Esophagus squamous epithelium (tissue), 5 donors: ENCODE data around the gene DLG5. TPM values are rescaled to one million over a fixed set of nuclear protein-coding genes. Genes with fewer than 3 reads are reported as not detected.

Experiments
- DNase-seq: peaks from one replicate; lab custom pipeline; 2025; lab: John Stamatoyannopoulos, UW
- H3K27ac ChIP-seq, 4 donors: fragments of 200-600 bp; sonication (generic); one replicate each; pipeline ENCODE4 v1.5.1; 2016 to 2019; ENCODE audit warnings: mild to moderate bottlenecking in 1 of 4
- H3K27me3 ChIP-seq, 4 donors: fragments of 200-600 bp; sonication (generic); 1 replicate in 3 of 4; 2 replicates in 1 of 4; pipeline versions ENCODE4 v1.5.1 to v1.6.0; 2017 to 2021; ENCODE audit warnings: antibody characterized with exemption in 1 of 4
- H3K36me3 ChIP-seq, 3 donors: fragments of 200-600 bp; sonication (generic); one replicate each; pipeline ENCODE4 v1.5.1; 2016 to 2019
- H3K4me1 ChIP-seq, 3 donors: fragments of 200-600 bp; sonication (generic); one replicate each; pipeline ENCODE4 v1.5.1; 2017 to 2019
- H3K4me3 ChIP-seq, 4 donors: fragments of 200-600 bp; sonication (generic); 1 replicate in 3 of 4; 2 replicates in 1 of 4; pipeline ENCODE4 v1.5.1; 2016 to 2019; ENCODE audit warnings: mild to moderate bottlenecking in 2 of 4, moderate library complexity in 1 of 4
- H3K9me3 ChIP-seq, 3 donors: fragments of 200-600 bp; sonication (generic); one replicate each; pipeline ENCODE4 v1.5.1; 2016 to 2019
- POLR2A ChIP-seq, 4 donors: fragments of 450-650 bp; IDR thresholded peaks; one replicate each; pipeline ENCODE4 v1.6.1; 2017; ENCODE audit warnings: antibody characterized with exemption in 4 of 4, mild to moderate bottlenecking in 4 of 4, moderate library complexity in 3 of 4
- WGBS, 2 donors: methylation state at CpG; one replicate each; pipeline ENCODE4 v1.1.5; 2018; 5-methylcytosine and 5-hydroxymethylcytosine counted together
- intact Hi-C: fragments of 100-400 bp; cut with DNase I; formaldehyde crosslinking; loops from one replicate; pipeline ENCODE4 v1.15.0; 2022
- total RNA-seq, 4 donors: library from RNA; depleted of rRNA; stranded (reverse); fragments of >200 nt; gene quantifications; one replicate each; pipeline ENCODE4 v1.1.0, GENCODE V29; 2016
- TF ChIP-seq, protein P1 (sequence below), 6 experiments: fragments of 450-650 bp in 4 of 6; fragments of 200-600 bp in 2 of 6; sonication (generic) in 2 of 6; IDR thresholded peaks; one replicate each; pipeline ENCODE4 v1.5.1; 2016 to 2019; ENCODE audit warnings: antibody characterized with exemption in 6 of 6, mild to moderate bottlenecking in 4 of 6, moderate library complexity in 4 of 6
- donor health status: DM: yes; HTN: yes; CAD: no.

The DLG5 gene
- total RNA-seq, 4 donors from 2014 or later: 34.1 to 50.9 (median 41.3) TPM

DNA sequence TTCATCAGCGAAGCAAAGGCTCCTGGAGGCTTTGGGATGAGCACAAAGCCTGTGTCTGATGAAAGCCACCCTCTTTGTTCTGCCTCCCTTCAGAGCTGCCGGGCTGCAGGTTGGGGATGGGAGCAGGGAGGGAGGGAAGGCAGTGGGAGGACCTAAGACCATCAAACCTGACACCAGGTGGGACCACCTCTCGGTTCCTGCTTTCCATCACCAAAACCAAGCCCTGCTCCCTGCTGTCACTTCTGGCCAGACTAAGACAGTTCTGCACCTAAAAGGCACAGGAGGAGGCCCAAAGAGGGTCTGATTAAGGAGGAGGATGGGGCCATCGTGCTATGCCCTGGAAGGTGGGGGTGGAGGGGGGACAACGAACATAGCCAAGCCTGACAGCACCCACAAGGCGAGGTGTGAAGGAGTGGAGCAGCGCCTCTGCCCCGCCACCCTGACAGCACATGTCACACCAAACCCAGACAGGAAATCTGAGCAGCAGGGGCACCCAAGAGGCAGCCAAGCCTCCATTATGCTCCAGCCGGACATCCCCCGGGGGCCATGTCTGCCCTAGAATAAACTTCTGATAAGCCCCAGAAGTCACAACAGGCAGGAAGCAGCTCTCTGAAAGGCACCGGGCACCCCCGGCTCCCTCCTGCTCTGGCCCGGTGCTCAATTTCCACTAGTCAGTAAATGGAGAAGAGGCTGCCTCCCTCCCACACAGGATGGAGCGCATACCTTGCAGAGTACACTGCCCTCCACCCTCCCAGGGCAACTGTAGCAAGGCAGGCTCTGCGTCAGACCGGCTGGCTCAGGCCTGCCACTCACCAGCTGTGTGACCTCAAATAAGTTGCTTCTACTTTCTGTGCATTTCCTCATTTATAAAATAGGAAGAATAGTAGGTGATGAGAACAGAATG is 48.9 kb downstream of the DLG5 start:
- 21 to 36% methylated on average over 7 of the region's 16 CpGs for WGBS, 2 donors
- Histone ChIP-seq H3K27me3 (no peaks in the 10 kb centered on the region), H3K27ac (peak overlapping the region; percentile 46 to 73 (median 64)), H3K36me3 (no peaks in the 10 kb centered on the region), H3K4me1 (peaks cover 27 to 78% (median 49%) of the 10 kb centered on the region in 3 donors), H3K4me3 (peak overlapping the region in 1 of 4 donors; percentile 30), H3K9me3 (no peaks in the 10 kb centered on the region)
- no peak for DNase-seq
- intact Hi-C loops: no loop called here
- TF ChIP-seq, protein P1, sequence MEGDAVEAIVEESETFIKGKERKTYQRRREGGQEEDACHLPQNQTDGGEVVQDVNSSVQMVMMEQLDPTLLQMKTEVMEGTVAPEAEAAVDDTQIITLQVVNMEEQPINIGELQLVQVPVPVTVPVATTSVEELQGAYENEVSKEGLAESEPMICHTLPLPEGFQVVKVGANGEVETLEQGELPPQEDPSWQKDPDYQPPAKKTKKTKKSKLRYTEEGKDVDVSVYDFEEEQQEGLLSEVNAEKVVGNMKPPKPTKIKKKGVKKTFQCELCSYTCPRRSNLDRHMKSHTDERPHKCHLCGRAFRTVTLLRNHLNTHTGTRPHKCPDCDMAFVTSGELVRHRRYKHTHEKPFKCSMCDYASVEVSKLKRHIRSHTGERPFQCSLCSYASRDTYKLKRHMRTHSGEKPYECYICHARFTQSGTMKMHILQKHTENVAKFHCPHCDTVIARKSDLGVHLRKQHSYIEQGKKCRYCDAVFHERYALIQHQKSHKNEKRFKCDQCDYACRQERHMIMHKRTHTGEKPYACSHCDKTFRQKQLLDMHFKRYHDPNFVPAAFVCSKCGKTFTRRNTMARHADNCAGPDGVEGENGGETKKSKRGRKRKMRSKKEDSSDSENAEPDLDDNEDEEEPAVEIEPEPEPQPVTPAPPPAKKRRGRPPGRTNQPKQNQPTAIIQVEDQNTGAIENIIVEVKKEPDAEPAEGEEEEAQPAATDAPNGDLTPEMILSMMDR (IDR thresholded peaks at IDR 0.05): no peak
- TF ChIP-seq POLR2A (IDR thresholded peaks at IDR 0.05): no peak

DNA sequence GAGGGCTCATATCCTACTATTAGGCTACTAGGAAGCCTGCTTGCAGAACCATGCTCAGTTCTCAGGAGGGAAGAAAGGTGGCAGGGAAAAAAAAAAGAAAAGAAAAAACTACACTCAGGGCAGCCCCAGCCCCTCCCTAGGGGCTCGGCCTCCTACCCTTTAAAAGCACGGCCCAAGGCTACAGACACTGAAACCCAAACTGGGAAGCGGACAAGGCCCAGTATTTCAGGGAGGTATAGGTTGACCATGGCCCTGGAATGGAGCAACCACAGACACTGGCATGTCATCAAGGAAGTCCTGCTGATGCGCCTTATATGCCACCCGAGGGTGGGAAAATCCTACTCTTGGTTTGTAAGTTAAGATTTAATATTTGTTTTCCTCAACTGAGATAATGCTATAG is 50.8 kb downstream of the DLG5 start:
- intact Hi-C loops: no loop called here
- DNase-seq: no peak
- H3K27me3 ChIP-seq: no peaks in the 10 kb centered on the region
- H3K9me3 ChIP-seq: no peaks in the 10 kb centered on the region
- peak overlapping the region in 3 of 4 donors; percentile 84 to 91 (median 89) for H3K27ac ChIP-seq
- TF ChIP-seq, protein P1 (IDR thresholded peaks at IDR 0.05): no peak
- no peak for TF ChIP-seq POLR2A (IDR thresholded peaks at IDR 0.05)
- H3K4me1 ChIP-seq: peaks cover 35 to 84% (median 55%) of the 10 kb centered on the region in 3 donors
- 80 to 81% methylated on average over 5 of the region's 5 CpGs for WGBS, 2 donors
- no peaks in the 10 kb centered on the region for H3K36me3 ChIP-seq
- no peak overlapping the region for H3K4me3 ChIP-seq

DNA sequence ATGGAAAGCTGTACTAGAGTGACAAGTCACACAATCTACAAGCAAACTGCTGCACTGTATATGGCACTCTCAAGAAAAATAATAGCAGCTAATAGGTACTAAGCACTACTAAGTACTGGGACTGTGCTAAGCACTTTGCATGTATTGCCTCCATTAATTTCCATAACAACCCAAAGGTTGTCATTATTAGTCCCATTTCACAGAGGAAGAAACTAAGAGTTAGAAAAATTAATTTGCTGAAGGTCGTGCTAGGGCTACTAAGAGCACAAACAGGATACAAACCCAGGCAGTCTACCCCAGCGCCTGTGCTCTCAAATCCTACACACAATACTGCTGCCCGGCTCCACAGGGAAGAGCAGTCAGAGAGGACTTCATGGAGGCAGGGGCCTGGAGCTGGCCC is 51.7 kb downstream of the DLG5 start:
- no peak overlapping the region for H3K4me3 ChIP-seq
- 97 to 98% methylated on average over 3 of the region's 3 CpGs for WGBS, 2 donors
- no peak for DNase-seq
- intact Hi-C loops: no loop called here
- peak overlapping the region; percentile 84 to 91 (median 90) for H3K27ac ChIP-seq
- H3K27me3 ChIP-seq: no peaks in the 10 kb centered on the region
- no peaks in the 10 kb centered on the region for H3K36me3 ChIP-seq
- H3K4me1 ChIP-seq: peaks cover 43 to 88% (median 61%) of the 10 kb centered on the region in 3 donors
- no peaks in the 10 kb centered on the region for H3K9me3 ChIP-seq
- no peak for TF ChIP-seq POLR2A (IDR thresholded peaks at IDR 0.05)
- TF ChIP-seq, protein P1 (IDR thresholded peaks at IDR 0.05): no peak

GRCh38 chr10:77873536-77874380 is 52.8 kb downstream of the DLG5 start:
- peak overlapping the region; percentile 84 to 91 (median 90) for H3K27ac ChIP-seq
- H3K4me3 ChIP-seq: peak overlapping the region in 1 of 4 donors; percentile 24
- no peaks in the 10 kb centered on the region for H3K27me3 ChIP-seq
- intact Hi-C loops: no loop called here
- peak in 1 of 4 donors; percentile 29 for TF ChIP-seq POLR2A (IDR thresholded peaks at IDR 0.05)
- TF ChIP-seq, protein P1 (IDR thresholded peaks at IDR 0.05): no peak
- no peak for DNase-seq
- peaks cover 43 to 88% (median 62%) of the 10 kb centered on the region in 3 donors for H3K4me1 ChIP-seq
- H3K9me3 ChIP-seq: no peaks in the 10 kb centered on the region
- peaks cover 0 to 5% (median 0%) of the 10 kb centered on the region in 3 donors for H3K36me3 ChIP-seq
- 4% methylated on average over 8 of the region's 15 CpGs; no CpG with 5 or more reads in 1 of the 2 donors for WGBS, 2 donors
